Colonic mucosa (tissue), 4 donors: ENCODE results near the gene MACROD2. TPM values are rescaled to one million over a fixed set of nuclear protein-coding genes. Genes with fewer than 3 reads are reported as not detected.

ENCODE experiments used
- DNase-seq: peaks from one replicate; pipeline ENCODE4 v3.0.0-alpha.2; 2020
- H3K27ac ChIP-seq: fragments of 200-600 bp; one replicate; pipeline ENCODE4 v1.8.0; 2021
- H3K27me3 ChIP-seq: fragments of 200-600 bp; one replicate; pipeline ENCODE4 v1.8.0; 2021
- H3K36me3 ChIP-seq: fragments of 200-600 bp; one replicate; pipeline ENCODE4 v1.8.0; 2021
- H3K4me1 ChIP-seq: fragments of 200-600 bp; one replicate; pipeline ENCODE4 v1.8.0; 2021; ENCODE audit warnings: mild to moderate bottlenecking
- H3K4me3 ChIP-seq: fragments of 200-600 bp; one replicate; pipeline ENCODE4 v1.8.0; 2021
- H3K9ac ChIP-seq, 2 donors: one replicate each; pipeline ENCODE4 v1.7.0; 2013; ENCODE audit warnings: control low read depth in 2 of 2, low read depth in 2 of 2, low read length in 2 of 2
- H3K9me3 ChIP-seq: fragments of 200-600 bp; one replicate; pipeline ENCODE4 v1.8.0; 2021
- CTCF ChIP-seq: fragments of 200-600 bp; IDR thresholded peaks from one replicate; pipeline ENCODE4 v1.8.0; 2022; ENCODE audit warnings: antibody characterized with exemption, mild to moderate bottlenecking
- intact Hi-C: fragments of 100-400 bp; cut with DNase I; formaldehyde crosslinking; loops from one replicate; pipeline ENCODE4 v1.14.1; 2022
- total RNA-seq, 2 donors: library from RNA; stranded (reverse); fragmentation: NEBNext Ultra II Directional in 1 of 2; extraction: Animal tissue kit (Norgen Biotek cat#: 25700) in 1 of 2; gene quantifications; one replicate each; pipeline ENCODE4 v1.2.1, GENCODE V29; 2021
- donor health status: healthy.
- donor health status: DM: no; HTN: no; CAD: no.
- donor health status: DM: no; HTN: no; CAD: no.

Gene MACROD2
- total RNA-seq, 2 donors from 2014 or later = 3.2 to 3.3 TPM

- Histone ChIP-seq H3K9ac (no peak overlapping the region), H3K27ac (no peak overlapping the region), H3K36me3 (no peaks in the 10 kb centered on the region), H3K4me3 (no peak overlapping the region), H3K9me3 (no peaks in the 10 kb centered on the region), H3K27me3 (no peaks in the 10 kb centered on the region), H3K4me1 (no peaks in the 10 kb centered on the region)
- intact Hi-C loops = no loop called here
- no peak for DNase-seq
- no peak for TF ChIP-seq CTCF
Measured at GRCh38 chr20:14000917-14001316, 5.6 kb downstream of the MACROD2 start.

GRCh38 chr20:14005996-14006395 is 10.7 kb downstream of the MACROD2 start:
- H3K36me3 ChIP-seq = no peaks in the 10 kb centered on the region
- H3K4me1 ChIP-seq = no peaks in the 10 kb centered on the region
- no peaks in the 10 kb centered on the region for H3K9me3 ChIP-seq
- H3K27ac ChIP-seq = no peak overlapping the region
- intact Hi-C loops = no loop called here
- no peak overlapping the region for H3K4me3 ChIP-seq
- no peak for DNase-seq
- TF ChIP-seq CTCF = no peak
- no peak overlapping the region for H3K9ac ChIP-seq
- no peaks in the 10 kb centered on the region for H3K27me3 ChIP-seq

GRCh38 chr20:14009208-14009607 is 13.9 kb downstream of the MACROD2 start:
- intact Hi-C loops = no loop called here
- no peak overlapping the region for H3K4me3 ChIP-seq
- TF ChIP-seq CTCF = no peak

GRCh38 chr20:14012671-14013070 is 17.4 kb downstream of the MACROD2 start:
- Histone ChIP-seq H3K9me3 (no peaks in the 10 kb centered on the region), H3K4me1 (no peaks in the 10 kb centered on the region), H3K27me3 (no peaks in the 10 kb centered on the region), H3K36me3 (no peaks in the 10 kb centered on the region), H3K4me3 (no peak overlapping the region), H3K9ac (no peak overlapping the region), H3K27ac (no peak overlapping the region)
- no peak for DNase-seq
- no peak for TF ChIP-seq CTCF
- intact Hi-C loops = no loop called here

More at GRCh38 chr20:14009208-14009607, 13.9 kb downstream of the MACROD2 start:
- H3K27me3 ChIP-seq = no peaks in the 10 kb centered on the region
- H3K36me3 ChIP-seq = no peaks in the 10 kb centered on the region
- no peak overlapping the region for H3K27ac ChIP-seq
- DNase-seq = no peak
- no peaks in the 10 kb centered on the region for H3K9me3 ChIP-seq
- H3K4me1 ChIP-seq = no peaks in the 10 kb centered on the region
- H3K9ac ChIP-seq = no peak overlapping the region

GRCh38 chr20:14030991-14031390 is 35.7 kb downstream of the MACROD2 start:
- Histone ChIP-seq H3K27me3 (no peaks in the 10 kb centered on the region), H3K4me3 (no peak overlapping the region), H3K9ac (no peak overlapping the region), H3K4me1 (no peaks in the 10 kb centered on the region), H3K27ac (no peak overlapping the region), H3K9me3 (no peaks in the 10 kb centered on the region), H3K36me3 (no peaks in the 10 kb centered on the region)
- TF ChIP-seq CTCF = no peak
- DNase-seq = no peak
- intact Hi-C loops = no loop called here

GRCh38 chr20:14033310-14033709 is 38.0 kb downstream of the MACROD2 start:
- no peak for DNase-seq
- no peak overlapping the region for H3K9ac ChIP-seq
- TF ChIP-seq CTCF = no peak
- H3K27me3 ChIP-seq = no peaks in the 10 kb centered on the region
- H3K9me3 ChIP-seq = no peaks in the 10 kb centered on the region
- intact Hi-C loops = no loop called here
- no peaks in the 10 kb centered on the region for H3K36me3 ChIP-seq
- H3K4me3 ChIP-seq = no peak overlapping the region
- H3K27ac ChIP-seq = no peak overlapping the region
- H3K4me1 ChIP-seq = no peaks in the 10 kb centered on the region
